AML-193 (cell line): ENCODE results near the gene OTOG.

Source experiments
- DNase-seq, 2 experiments: peaks; one replicate each; lab custom pipeline; 2025; lab: John Stamatoyannopoulos, UW

The OTOG gene

DNA sequence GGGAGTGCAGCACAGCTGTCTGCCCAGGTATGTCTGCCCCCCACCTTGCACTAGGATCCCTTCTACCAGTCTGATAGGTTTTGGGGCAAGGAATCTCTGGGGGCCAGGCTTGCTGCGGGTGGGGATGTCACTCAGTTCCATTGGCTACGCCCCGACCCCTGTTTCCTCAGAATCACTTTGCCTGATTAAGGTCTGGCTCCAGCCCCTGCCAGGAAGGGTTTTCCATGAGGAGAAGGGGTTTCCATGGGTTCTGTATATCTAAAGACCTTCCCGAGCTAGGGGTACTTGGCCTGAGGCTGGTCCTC lies 14.0 kb downstream of the OTOG start:
- no peak for DNase-seq

DNA sequence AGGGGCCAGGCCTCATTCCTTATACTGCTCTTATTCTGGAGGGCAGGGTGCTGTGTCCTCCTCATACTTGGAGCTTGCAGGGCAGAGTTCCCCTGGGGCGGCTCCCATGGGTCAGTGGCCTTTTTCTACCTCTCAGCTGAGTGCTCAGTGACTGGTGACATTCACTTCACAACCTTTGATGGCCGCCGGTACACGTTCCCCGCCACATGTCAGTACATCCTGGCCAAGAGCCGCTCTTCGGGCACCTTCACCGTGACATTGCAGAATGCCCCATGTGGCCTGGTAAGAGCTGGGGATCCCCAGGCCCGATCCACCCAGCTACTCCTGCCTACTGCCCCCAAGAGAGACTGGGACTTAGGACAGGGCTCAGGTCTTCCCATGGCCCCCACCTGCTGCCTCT lies 14.5 kb downstream of the OTOG start:
- DNase-seq = no peak

DNA sequence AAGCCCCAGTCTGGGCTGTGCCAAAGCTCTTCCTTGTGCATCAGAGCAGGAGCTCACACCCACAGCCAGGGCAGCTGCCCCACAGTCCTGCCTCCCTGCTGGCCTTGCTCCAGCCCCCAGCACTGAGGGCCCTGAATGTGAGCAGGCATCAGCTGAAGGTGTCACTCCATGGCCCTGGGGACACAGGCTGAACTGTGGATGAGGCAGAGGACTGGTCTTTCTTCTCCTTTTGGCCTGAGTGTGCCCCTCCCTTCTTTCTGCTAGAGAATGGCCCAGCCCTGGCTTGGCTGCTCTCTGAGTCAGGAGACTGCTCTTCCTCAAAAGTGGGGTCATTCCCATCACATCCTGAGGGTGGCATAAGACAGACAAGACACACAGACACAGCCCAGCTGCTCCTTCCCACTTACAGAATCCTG lies 16.2 kb downstream of the OTOG start:
- DNase-seq = peak in 1 of 2 experiments; percentile 12

DNA sequence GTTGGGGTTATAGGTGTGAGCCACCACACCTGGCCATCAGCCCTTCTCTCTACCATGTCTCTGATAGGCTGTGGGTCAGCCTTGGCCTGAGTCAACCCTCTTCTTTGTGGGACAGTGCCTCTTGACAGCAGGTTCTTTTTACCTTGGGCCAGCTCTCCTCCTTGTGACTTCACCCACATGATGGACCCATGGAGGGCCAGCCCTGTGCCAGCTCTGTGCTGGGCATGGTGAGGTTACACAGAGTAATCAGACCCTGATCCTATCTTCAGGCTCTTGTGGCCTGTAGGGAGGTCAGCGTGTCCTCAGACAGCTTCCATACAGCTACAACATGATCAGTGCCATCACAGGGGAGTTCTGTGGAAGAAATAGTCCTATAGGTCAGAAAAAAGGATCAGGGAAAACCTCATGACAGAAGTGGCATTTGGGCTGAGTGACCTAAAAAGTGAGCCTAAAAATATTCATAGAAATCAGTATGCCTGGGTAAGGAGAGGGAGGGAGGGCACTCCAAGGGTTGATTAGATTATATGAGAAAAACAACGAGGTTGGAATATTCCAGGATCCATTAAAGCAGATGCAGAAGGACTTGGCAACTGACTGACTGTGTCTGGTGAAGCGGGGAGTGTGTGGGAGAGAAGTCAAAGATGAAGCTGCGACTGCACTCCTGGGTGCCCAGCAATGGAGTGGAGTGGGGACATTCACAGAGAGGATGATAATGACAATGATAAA lies 17.1 kb downstream of the OTOG start:
- DNase-seq = no peak

DNA sequence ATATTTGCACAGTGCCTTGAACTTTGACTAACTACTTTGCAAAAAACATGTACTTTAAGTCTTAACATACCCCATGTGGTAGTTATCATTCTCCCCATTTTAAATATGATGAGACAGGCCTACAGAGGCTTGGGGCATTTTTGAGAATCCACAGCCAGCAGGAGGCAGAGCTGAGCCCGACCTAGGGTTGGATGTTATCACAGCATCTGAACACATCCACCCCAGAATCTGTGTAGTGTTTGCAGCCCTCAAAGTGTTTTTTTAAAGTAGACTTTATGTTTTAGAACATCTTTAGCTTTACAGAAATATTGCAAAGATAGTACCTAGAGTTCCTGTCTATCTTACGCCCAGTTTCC lies 17.6 kb downstream of the OTOG start:
- no peak for DNase-seq

DNA sequence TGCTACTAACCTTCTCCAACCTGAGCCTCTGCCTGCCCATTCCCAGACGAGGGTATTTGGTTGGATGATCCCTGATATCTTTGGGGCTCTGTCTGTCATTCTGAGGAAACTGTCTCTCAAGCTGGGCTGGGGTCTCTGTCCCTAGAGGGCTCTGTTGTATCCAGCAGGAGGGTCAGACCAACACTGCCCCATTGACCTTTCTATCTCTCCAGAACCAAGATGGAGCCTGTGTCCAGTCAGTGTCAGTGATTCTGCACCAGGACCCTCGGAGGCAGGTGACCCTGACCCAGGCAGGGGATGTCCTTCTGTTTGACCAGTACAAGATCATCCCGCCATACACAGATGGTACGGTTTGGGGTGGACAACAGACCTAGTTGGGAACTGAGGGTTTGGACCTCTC lies 21.9 kb downstream of the OTOG start:
- no peak for DNase-seq

DNA sequence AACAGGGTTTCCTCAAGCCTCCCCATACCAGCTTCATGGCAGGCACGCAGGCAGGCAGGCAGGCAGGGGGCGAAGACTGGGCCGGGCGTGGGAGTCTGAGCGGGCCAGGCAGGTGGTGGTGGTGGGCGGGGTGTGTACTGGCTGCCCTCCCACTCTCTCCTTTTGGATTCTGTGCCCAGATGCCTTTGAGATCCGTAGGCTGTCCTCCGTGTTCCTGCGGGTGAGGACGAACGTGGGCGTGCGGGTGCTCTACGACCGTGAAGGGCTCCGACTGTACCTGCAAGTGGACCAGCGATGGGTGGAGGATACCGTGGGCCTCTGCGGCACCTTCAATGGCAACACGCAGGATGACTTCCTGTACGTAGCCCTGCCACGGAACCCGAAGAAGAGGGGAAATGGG lies 23.0 kb downstream of the OTOG start:
- DNase-seq = no peak

DNA sequence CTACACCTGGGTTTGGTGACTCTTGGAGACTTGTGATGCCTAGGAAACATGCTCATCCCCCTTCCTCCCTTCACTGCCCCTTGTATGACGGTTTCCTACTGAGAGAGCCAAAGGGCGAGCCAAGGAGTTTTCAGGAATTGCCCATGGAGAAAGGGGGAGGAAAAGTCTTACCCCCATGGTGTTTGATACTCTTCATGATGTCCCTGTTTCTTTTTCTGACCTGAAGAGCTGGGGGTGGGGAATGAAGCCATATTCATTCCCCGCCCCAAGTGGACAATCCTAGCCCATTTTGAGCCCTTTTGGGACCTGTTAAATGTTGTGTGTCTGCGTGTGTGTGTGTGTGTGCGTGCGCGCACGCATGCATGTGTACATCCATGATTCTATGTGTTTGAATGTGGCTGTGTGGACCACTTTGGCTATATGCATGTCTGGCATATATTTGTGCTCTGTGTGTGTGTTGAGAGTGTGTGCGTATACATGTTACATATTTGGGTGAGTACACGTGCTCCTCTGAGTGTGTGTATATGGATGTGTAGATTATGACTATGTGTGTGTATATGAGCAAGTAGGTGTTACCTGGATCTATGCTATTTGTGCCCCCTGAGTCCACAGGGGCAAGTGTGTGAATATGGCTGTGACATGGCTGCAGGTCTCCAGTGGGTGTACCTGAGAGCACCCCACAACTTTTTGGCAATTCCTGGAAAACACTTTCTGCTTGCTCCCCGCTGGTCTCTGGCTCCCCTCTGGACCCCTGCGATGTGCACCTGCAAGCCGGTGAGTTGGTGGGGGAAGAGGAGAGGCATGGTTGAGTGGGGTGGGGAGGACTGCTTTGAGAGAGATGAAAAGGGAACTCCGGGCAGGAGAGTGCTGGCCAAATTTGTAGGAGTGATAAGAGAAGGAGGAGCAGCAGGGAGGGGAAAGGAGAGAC lies 24.6 kb downstream of the OTOG start:
- DNase-seq = no peak

DNA sequence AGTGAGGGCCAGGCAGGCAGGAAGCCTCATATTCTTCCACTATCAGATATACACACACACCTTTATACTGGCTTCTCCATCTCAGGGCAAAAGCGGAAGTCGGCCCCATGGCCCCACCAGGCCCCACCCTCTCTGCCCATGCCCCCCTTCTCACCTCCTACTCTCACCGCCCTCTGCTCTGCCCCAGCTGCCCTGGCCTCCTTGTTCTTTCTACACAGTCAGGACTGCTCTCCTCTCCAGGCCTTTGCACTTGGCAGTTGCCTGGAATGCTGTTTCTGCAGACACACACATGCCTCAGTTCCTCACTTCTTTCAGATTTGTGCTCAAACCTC lies 25.3 kb downstream of the OTOG start:
- no peak for DNase-seq

DNA sequence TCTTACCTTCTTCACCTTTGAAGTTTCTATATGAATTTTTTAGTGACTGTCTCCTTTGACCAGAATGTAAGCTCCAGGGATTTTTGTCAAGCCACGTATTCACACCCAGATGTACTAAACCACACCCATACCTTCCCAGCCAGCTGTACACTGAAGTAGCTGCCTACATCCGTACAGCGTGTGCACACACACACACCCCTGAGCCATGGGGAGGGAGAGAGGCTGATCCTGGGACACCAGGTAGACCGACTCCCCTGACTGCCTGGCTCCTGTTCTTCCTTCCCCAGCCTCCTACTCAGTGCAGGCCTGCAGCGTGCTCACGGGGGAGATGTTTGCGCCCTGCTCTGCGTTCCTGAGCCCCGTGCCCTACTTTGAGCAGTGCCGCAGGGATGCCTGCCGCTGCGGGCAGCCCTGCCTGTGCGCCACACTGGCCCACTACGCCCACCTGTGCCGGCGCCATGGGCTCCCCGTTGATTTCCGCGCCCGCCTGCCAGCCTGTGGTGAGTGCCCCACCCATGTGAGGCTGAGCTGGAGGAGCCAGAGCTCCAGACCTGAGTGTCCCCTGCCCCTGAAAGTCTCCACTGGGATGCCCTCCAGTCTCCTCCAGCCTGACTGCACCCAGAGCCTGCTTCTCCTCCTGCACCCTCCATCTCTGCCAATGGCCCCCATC lies 25.9 kb downstream of the OTOG start:
- no peak for DNase-seq

DNA sequence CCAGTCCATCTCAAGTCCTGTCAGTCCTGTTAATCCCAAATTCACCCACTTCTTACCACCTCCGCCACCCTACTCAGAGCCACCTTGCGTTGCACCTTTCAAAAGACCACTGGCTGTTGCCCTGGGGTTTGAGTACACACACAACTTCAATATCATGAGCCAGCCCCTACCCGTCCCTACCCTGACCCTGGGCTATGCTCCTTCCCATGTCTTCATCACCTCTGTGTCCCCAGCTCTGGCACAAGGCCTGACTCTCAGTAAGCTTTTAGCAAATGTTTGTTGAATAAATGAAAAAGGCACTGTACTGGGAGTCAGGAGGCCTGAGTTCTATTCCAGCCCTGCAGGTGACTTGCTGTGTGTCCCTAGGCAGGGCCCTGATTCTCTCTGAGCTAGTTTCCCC lies 26.5 kb downstream of the OTOG start:
- no peak for DNase-seq

DNA sequence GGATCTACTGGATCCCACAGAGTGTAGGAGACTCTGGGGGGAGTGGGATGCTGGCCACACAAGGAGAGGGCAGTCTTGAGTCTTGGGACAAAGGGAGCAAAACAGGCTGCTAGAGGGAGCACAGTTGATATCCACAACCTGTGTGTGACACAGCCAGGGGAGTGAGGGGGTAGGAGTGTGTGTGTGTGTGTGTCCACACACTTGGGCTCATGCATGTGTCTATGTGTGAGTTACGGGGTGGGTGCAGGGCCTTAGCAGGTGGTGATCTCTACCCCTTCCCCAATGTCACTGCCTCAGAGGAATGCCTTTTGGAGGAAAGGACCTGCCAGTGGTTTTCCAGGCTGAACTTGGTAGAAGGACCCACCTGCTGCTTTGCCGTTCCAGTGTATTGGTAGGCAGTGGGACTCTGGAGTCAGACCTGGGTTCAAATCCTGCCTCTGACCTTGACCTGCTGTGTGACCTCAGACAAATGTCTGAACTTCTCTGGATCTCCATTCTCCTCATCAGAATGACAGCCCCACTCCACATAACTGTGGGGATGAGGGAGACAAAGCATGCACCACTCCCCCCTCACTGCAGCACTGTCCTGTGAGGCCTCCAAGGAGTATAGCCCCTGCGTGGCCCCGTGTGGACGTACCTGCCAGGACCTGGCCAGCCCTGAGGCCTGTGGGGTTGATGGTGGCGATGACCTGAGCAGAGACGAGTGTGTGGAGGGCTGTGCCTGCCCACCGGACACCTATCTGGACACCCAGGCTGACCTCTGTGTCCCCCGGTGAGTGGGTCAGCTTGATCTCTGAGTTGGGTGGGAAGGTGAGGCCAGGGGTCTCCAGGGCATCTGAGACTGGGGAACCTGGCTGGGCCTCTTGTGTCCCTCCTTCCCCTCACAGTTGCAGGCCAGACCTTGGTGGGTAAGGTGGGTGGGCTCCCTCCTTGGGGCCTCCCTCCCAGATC lies 27.4 kb downstream of the OTOG start:
- no peak for DNase-seq

DNA sequence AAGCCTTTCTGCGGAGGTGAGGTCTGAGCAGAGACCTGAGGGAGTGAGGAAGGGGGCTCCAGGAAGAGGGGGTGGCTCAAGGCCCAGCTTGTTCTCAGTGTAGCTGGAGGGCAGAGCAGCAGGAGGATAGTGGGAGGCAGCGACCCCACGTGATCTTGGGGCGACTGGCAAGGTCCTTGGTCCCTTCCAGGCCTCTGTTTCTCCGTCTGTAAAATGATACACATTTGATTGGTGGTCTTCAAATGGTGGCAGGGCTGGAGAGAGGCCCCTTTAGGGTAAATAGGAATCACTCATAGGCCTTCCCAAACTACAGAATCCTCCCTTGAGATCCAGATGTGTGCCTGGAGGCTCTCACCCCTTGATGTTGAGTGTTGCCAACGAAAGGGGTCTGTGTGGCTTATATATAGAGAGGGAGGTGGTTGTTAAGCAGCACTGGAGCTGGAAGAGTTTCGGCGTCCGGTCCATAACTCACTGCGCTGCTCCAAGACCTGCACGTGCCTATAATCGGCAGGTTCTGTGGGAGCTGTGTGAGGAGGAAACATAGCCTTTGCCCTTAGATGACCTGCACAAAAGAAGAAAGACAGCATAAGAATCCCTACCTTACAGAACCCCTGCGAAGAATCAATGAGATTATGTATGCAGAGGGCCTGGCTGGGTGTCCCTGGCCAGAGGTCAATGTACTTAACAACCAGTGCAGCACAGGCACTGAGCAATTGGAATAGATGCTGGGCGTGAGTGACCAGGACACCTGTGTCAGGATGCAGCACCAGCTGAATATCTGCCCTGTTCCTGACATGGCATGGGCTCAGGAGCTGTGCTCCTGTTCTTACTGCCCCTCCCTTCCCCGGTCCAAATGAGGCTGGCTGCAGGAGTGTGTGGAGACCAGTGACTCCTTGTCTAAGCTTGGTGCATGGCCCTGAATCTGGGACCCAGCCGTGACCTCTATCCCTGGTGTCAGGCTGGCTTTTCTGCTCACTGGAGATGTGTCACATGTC lies 28.7 kb downstream of the OTOG start:
- no peak for DNase-seq

DNA sequence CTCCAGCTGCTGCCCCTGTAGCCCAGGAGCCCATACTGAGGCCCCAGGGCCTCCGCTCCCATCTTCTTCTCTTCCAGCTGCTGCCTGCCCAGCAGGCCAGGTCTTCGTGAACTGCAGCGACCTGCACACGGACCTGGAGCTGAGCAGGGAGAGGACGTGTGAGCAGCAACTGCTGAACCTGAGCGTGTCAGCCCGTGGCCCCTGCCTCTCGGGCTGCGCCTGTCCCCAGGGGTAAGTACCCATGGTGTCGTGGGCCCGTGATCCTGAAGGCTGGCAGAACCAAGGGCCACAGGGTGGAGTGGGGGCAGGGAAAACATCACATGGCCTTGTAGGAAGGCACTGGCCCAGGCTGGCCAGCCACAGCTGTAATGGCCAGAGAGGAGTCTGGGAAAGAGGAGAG lies 31.2 kb downstream of the OTOG start:
- no peak for DNase-seq

DNA sequence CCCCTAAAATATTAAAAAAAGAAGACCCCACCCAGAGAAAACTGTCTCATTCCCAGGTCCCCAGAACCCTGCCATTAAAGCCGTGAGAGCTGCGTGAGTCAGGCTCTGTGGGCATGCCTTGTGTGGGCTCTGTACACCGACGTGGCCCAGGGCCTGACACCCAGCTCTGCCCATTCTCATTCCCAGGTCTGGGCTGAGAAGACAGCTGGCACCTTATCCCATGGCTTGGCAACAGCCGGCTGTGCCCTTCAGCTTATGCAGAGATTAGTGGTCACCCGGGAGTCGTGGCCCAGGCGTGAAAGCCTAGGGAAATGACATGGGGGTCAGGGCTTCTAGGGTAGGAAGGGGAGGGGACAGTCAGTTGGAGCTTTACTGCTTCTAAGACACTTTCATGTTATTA lies 31.9 kb downstream of the OTOG start:
- no peak for DNase-seq

DNA sequence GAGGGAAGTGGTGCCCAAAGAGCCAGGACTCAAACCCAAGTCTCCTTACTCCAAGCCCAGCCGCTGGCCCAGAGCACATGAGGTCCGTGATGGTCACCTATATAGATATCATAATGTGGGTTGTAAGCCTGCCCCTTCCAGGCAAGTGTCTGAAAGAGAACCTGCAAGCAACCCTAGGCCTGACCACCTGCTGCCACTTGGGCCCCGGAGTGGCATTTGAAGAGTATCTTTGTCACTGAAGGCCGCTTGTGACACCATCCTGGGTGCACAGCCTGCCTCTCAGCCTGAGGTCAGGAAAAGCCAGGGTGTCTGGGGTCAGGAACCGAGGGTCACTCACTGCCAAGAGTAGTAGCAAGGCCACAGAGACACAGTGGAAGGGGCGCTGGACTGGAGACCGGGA lies 32.4 kb downstream of the OTOG start:
- DNase-seq = no peak

DNA sequence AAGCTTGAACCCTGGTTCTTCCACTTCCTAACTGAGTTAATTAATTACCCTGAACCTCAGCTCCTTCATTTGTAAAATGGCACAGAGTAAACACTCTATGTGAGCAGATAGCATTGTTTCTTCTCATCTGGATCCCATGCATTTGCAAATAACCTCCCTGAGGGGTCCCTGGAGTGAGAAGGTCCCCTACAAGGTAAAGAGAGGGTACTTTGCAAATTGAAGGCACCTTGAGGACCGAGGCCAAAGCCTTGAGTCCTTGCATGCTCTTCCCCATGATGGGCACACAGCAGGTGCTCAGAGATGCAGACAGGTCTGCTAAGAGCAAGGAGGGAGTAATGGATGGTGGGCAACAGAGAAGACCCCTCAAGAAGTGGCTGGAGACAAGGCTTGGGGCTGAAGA lies 33.2 kb downstream of the OTOG start:
- DNase-seq = no peak

DNA sequence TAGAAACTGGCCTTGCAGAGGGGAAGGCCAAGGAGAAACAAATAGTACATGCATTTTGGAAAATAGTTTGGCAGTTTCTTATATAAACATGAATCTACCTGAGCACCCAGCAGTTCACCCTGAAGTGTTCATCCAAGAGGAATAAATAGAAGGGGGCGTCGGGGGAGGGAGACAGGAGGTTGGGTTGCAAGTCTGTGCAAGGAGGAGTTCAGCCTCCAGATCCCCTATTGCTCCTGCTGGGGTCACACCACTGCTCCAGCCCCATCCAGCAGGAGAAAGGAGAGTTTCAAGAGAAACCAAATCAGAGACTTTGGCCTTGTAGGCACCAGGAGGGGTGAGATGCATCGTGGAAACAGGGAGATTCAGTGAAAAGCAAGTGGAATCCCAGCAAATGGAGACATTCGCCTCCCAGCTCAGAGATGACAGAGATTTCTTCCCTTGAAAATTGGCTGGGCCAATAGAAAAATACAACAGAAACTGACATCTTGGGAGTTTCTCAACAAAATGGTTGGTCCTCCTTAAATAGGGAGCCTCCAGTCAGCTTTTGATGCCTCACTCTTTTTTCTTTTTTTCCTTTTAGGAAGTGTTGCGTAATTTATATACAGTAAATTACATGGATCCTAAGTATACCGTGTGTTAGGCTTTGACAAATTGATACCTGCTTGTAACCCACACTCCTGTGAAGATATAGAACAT lies 34.1 kb downstream of the OTOG start:
- DNase-seq = no peak

DNA sequence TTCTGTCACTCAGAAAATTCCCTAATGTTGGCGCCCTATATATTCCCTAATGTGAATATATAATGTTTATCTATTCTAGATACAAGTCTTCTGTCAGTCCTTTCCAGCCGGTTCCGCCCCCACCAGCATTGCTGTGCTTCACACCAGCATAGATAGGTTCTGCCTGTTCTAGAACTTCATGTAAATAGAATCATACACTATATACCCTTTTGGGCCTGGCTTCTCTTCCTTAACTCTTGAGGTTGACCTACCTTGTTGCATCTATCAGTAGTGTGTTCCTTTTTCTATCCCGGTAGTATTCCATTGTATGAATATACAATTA lies 34.6 kb downstream of the OTOG start:
- no peak for DNase-seq

DNA sequence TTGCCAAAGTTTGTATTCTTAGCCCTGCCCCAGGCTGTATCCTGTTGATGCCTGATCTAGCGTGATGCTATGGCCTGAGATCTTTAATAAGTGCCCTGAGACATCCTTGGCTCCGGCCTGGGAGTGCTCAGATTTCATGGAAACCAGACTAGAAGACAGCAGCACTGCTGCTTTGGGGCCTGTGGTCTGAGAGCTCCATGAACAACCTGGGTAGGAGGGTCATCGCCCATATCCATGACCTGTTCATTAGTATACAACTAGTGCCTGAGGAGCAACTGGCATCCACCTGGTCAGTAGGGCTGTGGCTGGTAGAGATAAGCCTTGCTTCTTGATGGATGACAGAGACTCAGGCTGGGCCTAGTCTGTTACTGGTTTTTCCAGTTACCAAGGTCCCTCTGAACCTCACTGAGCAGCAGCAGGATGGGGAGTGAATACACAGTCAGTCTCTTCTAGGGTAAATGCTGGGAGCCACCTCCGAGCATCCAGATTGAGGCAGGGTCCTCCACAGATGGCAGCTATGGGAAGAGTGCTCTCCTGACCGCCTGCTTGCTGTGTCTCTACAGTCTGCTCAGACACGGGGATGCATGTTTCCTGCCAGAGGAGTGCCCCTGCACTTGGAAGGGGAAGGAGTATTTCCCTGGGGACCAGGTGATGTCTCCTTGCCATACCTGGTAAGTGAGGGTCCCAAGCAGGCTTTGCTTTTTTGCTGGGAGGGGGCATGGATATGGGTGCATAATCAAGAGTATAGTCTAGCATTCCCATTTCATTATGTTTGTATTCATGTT lies 39.0 kb downstream of the OTOG start:
- DNase-seq = no peak
